ENCODE data around the gene BCL2L1.
A peak's percentile ranks its signal among the peaks of the same experiment; 100 is the strongest.

Gene BCL2L1

DNA sequence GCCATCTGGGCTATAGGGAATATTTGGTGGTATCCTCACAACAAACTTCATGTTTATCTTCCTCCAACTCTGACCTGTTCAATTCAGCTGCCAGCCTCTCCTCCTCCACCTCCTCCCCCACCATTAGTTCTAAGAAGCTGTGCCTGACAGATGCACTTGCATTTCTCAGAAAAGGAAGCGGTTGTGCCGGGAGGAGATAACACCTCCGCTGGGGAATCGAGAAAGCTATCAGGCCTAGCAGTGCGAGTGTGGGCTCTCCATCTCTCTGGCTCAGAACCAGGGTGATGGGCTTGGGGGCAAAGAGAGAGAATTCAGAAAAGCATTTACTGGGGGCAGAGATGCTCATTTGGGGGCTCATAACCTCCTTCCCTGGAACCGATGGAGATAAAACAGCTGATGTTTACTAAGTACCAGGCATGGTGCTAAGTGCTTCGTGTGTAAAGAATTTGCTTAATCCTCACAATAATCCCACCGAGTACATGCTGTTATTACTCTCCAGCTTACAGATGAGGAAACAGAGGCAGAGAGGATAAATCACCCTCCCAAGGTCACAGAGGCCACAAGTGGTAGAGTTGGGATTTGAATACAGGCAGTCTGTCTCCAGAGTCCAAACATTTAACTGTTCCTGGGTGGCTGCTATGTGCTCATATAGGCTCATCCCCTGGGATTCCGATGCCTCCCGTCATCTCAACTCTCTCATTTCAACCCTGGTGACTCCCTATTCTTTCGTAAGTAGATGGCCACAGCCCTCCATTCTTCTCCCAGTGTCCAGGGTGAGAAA is 46.6 kb downstream of the BCL2L1 start:
- TF ChIP-seq CTCF (conservative IDR thresholded peaks at IDR 0.05; ENCODE audit: low read length), result no peak
- no peak for DNase-seq (ENCODE audit: low read depth)
- no peak overlapping the region for H3K4me3 ChIP-seq (ENCODE audit: low read length)

DNA sequence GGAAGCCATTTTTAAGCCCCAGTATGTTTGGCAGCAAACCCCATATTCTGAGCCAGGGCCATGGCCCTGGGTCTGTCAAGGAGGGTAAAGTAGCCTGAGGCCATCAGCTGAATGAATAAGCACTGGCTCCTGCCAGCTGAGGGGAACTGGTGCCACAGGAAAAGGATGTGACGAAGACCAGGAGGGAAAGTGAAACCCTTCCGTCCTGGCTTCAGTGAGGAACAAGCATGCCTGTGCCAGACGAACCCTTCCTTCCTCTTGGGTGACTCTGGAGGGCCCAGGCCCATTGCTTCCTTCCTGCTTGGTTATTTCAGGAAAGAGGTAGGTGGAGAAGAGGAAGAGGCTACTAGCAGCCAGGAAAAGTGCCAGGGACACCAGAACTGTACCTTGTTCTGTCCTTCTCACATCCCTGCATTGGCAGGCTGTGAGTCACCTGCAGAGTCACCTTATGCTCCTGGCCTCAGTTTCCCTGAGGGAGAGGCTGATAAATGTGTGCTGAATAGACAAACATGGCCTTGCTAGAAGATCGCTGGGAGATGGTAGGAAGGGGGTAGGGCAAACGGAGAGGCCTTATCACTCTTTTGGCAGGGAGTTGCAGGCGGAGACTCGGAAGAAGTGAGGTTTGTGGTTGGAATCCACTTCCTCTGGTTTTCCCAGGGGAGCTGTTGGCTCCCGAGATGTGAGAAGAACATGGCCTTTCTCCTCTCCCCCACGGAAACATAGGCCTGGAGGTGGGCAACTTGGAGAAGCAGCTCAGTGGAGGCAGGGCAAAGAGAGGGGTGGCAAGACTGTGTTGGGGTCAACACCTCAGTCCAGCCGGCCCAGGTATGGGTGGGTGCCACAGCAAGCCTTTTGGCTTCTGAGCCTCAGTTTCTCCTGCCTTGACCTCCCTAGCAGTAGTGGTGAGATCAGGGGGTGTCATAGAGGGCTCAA is 47.5 kb downstream of the BCL2L1 start:
- peak; percentile 77 for DNase-seq (ENCODE audit: low read depth)
- H3K4me3 ChIP-seq (ENCODE audit: low read length), result peak overlapping the region; percentile 1; the same call in 1 of the 2 replicates

GRCh38 chr20:31673943-31674463 is 48.7 kb downstream of the BCL2L1 start:
- no peak overlapping the region for H3K4me3 ChIP-seq (ENCODE audit: low read length)
- no peak for TF ChIP-seq CTCF (conservative IDR thresholded peaks at IDR 0.05; ENCODE audit: low read length)
- no peak for DNase-seq (ENCODE audit: low read depth)

More for the DNA sequence above, 47.5 kb downstream of the BCL2L1 start:
- no peak for TF ChIP-seq CTCF (conservative IDR thresholded peaks at IDR 0.05; ENCODE audit: low read length)

DNA sequence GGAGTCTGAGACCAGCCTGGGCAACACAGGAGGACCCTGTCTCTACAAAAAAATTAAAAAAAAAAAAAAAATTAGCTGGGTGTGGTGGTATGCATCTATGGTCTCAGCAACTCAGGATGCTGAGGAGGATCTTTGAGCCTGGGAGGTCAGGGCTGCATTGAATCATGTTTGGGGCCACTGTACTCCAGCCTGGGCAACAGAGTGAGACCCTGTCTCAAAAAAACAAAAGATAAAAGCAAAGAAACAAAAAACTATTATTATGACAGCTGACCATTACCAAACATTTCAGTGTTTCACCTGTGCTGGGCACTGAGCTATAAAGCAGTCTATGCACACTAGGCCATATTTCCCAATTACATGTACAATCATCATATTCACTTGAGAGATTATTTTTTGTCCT is 49.2 kb downstream of the BCL2L1 start:
- no peak overlapping the region for H3K4me3 ChIP-seq (ENCODE audit: low read length)
- no peak for DNase-seq (ENCODE audit: low read depth)
- no peak for TF ChIP-seq CTCF (conservative IDR thresholded peaks at IDR 0.05; ENCODE audit: low read length)

DNA sequence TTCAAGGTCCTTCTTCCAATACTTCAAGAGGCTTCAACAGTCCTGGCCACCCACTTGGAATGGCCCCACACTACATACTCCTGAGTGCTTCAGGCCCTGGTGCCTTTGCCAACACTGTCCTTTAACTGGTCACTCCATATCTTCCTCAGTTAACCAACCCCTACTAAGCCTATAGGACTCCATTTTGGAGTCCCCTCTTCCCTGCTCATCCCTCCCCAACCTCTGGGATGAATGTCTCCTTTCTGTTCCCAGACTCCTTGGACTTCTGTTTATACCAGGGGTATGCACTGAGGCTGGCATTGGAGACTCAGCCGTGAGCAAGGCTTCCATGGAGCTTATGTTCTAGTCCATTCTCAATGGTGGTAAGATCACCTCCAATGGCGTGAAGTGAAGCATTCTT is 51.3 kb downstream of the BCL2L1 start:
- no peak for DNase-seq (ENCODE audit: low read depth)
- no peak for TF ChIP-seq CTCF (conservative IDR thresholded peaks at IDR 0.05; ENCODE audit: low read length)
- H3K4me3 ChIP-seq (ENCODE audit: low read length), result no peak overlapping the region

GRCh38 chr20:31670371-31671228 is 52.1 kb downstream of the BCL2L1 start:
- DNase-seq (ENCODE audit: low read depth), result no peak
- no peak overlapping the region for H3K4me3 ChIP-seq (ENCODE audit: low read length)
- TF ChIP-seq CTCF (conservative IDR thresholded peaks at IDR 0.05; ENCODE audit: low read length), result no peak

Data from AG10803 (cell line).